Activated CD4-positive, alpha-beta T cell treated with anti-CD3 and anti-CD28 coated beads for 24 hours (primary cell): ENCODE results near the gene PGLYRP2.

ENCODE experiments used
- DNase-seq, 2 donors: peaks; one replicate each; pipeline ENCODE4 v3.0.0-alpha.2; 2020; ENCODE audit warnings: low read depth in 2 of 2

PGLYRP2 gene

DNA sequence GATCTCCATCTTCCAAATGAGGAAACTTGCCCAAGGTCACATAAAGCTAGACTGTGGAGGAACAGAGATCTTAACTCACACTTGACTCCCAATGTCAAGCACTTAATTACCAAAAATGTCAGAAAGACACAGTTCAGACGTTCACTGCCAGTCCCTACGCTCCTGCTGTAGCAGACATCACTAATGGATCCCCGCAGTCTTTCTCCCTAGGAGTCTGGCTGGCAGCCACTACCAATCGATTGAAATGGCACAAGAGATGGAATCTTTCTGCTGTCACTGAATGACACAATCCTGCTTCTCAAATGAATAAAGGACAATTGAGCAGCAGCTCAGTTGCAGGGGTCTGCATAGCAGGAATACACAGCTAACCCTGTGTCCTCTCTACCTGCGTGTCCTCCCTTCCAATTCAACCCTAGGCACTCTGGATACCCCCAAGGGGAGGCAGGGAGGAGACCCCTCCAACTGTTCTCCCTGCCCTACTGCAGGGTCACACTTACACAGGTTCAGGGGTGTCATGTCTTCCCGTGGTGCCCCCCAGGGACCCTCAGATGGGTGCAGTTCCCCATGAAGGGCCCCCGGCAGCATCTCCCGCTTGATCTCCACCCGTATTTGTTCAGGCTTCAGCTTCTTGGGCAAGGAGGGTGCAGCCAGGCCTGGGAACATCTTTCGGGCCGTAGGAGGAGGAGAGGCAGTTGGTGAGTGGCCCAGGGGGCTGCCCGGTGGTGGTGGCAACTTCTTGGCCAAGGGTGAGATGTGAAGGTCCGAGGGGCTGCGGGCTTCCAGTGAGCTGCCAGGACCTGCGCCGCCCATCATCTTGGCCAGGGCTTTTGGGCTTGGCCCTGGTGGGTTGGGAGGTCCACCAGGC, 52.6 kb downstream of the PGLYRP2 start:
- no peak for DNase-seq

DNA sequence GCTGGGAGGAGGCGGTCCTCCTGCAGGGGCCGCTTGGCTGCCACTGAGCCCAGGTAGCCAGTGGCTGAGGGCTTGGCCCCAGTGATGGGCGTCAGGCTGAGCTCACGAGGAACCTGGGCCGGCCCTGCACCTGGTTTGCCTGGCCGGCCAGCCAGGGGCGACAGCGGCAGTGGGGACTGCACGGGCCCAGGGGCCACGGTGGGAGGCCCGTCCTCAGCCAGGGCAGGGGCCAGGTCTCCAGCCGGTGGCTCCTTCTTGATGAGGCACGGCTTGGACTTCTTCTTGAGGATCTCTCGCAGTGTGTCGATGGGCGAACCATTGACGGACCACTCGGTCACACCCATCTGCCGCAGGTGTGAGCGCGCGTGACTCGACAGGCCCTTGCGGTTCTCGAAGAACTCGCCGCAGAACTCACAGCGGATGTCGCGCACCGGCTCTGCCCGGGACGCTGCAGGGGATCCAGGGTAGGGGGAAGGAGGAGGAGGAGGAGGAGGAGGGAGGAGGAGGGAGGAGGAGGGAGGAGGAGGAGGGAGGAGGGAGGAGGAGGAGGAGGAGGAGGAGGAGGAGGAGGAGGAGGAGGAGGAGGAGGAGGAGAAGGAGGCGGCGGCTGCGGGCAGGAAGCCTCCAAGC, 53.9 kb downstream of the PGLYRP2 start:
- no peak for DNase-seq

DNA sequence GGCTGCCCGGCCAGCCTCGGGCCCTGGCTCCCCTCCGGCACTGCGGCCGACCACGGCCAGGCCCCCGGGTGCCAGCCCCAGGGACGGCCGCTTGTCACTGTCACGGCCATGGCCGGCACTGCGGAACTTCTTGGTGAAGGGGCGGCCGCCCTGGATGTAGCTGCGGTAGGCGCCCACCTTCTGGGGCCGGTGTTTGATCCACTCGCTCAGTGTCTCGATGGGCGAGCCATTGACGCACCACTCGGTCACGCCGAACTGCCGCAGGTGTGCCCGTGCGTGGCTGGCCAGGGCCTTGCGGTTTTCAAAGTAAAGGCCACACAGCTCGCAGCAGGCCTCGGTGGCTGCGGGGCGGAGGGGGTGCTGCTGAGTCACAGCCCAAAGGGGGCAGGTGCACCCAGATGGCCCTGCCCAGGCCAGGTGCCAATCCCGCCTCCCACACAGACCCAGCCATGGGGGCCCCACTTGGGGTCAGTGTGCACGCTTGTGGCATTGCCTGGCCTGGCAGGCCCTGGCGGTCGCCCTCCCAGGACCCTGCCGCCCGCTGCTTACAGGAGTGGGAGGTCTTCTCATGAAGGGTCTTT, 54.5 kb downstream of the PGLYRP2 start:
- DNase-seq: no peak

DNA sequence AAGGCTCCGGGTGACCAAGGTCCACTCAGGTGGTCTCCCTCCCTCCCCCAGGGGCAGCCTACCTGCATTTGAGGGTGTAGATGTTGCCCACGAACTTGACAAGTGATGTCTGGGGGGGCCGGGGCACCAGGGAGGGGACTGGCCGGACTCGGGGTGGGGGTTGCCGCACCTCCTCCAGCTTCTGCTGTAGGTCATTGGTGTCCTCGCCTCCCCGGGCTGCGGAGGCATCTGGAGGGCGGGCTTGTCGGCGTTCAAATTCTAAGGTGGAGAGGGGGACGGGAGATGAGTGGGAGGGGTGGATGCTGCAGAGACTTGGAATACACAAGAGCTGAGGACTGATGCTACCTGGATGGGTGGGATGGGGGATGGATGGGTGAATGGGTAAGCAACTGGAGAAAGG, 55.2 kb downstream of the PGLYRP2 start:
- no peak for DNase-seq

DNA sequence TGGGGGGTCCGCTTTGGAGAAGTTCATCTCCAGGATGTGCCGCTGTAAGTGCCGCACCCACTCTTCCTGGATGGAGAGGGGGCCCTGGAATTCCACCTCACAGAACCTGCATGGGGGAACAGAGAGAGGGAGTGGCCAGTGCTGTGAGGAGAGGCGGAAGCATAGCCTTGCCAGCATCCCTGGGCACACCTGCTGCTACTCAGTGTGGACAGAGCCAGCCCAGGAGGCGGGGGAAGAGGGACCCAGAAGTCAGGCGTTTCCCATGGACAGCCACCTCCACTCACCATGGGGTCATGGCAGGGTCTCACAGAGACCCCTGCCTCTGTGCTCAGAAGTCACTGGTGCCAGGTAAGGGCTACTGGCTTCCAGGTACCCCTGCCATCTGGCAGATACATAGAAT, 56.2 kb downstream of the PGLYRP2 start:
- DNase-seq: no peak

DNA sequence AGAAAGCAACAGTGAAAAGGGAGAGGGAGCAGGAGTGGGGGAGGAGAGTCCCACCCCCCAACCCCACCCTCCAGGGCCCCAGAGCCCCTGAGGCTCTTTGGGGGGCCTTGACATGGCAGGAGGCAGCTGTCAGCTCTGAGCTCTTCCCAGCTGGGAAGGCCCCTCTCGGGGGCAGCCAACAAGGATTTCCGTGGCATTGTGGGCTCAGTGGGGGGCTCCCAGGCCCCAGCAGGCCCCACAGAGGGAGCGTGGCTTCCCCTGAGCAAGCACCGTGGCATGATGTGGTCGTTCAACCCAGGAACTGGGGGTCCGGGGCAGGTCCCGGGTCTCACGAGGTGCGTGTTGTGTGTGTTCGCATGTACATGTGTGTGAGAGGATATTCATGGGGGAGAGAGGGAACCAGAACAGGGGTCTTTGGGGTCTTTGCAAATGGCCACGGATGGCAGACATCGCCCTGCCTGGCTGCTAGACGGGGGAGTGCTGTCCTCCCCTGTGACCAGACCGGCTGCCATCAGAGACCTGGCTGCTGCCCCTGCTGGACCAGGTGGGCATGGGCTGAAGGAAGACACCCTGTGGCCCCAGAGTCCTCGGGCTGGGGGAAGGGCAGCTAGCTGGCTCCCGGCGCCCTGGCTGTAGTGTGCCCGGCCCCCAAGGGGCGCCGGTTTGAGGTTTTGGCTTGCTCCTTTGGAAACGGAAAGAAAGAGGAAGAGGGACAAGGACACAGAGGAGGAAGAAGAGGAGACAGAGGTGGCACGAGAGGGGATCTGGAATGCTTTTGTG, 56.8 kb downstream of the PGLYRP2 start:
- DNase-seq: no peak

DNA sequence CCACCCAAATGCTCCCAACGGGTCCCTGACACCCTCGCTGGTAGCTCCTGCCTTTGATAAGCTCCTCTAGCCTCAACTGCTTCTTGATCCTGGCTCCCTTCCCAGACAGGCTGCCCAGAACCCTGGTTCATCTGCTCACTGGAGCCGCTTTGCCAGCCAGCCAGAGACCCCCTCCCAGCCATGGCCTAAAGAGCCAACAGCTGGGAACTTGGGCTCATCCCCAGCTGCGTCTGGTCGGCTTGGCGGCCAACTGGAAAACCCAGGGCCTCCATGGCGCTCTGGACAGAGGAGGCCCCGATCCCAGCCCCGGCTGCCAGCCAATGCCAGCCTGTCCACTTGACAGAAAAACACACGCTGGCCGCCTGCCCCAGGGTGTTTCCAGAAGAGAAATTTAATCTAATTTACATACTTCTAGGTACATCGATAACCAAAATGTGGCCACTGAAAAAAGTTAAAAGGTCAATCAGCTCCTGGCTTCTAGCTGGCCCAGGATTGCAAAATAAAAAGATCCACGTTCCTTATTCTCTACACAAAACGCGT, 57.5 kb downstream of the PGLYRP2 start:
- no peak for DNase-seq

DNA sequence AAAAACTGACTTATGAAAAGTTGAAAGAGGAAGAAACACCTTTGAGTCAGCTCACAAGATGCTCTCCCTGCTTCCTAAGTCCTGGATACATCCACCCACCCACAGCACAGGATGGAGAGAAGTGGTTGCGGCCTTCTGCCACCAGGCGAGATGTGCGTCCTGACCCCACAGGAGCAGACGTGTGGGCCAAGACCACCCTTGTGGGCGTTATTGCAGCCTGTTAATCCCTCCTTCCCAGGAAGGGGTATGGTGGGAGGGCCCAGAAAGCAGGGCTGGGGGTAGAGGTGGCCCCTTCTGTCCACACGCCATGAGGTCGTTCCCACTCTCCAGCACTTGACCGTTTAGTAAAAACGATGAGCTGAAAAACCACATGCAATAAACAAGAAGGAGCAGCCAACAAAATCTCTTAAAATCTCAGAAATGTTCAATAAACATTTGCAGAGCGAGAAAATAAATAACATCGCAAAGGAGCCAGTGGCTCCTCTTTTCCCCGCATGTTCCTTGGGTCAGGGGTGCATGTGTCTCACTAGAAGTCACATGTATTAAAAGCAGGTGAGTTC, 58.1 kb downstream of the PGLYRP2 start:
- DNase-seq: no peak

DNA sequence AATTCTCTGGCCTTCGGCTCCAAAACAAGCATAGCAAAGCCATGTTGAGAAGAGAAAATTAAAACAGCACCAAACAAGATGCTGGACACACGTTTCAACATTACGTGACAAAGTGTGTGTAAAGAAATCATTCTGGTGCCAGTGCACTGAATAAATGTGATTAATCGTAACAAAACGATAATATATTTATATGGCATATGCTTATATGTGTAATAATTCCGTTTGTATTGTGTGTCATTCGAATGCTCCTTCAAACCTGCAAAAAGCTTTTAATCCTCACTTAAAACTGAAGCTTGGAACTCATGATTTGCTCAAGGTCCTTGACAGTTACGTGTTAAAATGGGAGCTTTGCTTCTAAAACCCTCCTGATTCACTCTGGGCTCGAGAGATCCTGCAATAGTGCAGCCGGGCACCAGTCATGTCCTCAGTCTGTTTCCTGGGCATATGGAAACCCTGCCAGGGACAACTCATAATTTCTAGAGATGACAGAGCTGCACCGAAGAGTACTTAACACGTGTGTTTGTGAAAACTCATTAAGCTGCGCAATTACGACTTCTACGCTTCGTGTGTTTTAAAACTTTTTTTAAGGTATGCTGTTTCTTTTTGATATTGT, 59.8 kb downstream of the PGLYRP2 start:
- DNase-seq: no peak
